Fibroblast of mammary gland (primary cell): ENCODE results near the gene NANS.
"Not testable (repeated sequence)": the region's sequence is repeated elsewhere in the genome, so short reads cannot be mapped to it uniquely, and the experiment has no call there.

Source experiments
- DNase-seq: peaks from one replicate; pipeline ENCODE4 v3.0.0-alpha.2; 2010; ENCODE audit warnings: low read depth
- H3K4me3 ChIP-seq: 2 replicates; pipeline ENCODE4 v1.5.1; 2011; ENCODE audit warnings: low read depth, mild to moderate bottlenecking, low read length, moderate library complexity; ENCODE audit not compliant: control insufficient read depth
- TF ChIP-seq, protein P1 (sequence below): conservative IDR thresholded peaks from 2 replicates; pipeline ENCODE4 v1.5.1; 2011; ENCODE audit warnings: low read depth, low read length, inconsistent platforms; ENCODE audit not compliant: control insufficient read depth, insufficient read depth

NANS gene

DNA sequence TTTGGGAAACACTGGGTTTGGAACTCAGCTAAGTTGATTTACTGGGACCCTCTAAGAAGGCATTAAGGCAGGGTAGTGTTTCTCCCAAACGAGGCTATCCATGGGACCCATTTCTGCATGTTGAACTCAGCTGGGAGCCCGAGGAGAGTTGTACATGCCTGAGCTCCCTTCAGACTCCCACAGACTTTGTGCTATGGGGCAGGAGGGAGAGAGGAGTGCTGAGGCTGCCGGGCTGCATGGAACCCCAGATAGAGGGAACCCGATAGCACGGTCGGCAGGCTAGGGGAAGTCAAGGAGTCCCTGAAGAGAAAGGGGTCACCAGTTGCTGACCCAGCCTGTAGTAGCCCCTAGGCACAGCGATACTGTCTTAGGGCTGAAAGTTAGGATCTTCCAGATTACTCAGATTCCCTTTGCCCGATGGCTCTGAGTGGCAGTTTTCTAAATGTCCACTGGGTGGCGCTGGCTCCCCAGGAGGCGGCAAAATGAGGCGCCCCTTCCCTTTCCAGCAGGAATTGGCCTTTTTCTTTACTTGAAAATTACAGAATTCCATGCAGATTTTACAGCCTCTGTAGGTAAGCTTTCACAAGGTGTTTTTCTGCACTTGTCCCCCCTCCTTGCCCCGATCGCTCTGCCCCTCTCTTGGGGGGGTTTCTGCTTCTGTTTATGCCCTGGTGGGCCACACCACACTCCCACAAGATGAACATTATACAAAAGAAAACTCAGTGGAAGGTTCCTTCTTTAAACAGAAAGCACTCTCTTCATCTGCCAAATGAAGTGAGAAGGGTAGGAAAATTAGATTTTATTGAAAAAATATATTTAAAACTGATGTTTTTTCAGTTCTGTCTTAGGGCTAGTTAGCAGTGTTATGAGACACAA is 17.8 kb downstream of the NANS start:
- TF ChIP-seq, protein P1, sequence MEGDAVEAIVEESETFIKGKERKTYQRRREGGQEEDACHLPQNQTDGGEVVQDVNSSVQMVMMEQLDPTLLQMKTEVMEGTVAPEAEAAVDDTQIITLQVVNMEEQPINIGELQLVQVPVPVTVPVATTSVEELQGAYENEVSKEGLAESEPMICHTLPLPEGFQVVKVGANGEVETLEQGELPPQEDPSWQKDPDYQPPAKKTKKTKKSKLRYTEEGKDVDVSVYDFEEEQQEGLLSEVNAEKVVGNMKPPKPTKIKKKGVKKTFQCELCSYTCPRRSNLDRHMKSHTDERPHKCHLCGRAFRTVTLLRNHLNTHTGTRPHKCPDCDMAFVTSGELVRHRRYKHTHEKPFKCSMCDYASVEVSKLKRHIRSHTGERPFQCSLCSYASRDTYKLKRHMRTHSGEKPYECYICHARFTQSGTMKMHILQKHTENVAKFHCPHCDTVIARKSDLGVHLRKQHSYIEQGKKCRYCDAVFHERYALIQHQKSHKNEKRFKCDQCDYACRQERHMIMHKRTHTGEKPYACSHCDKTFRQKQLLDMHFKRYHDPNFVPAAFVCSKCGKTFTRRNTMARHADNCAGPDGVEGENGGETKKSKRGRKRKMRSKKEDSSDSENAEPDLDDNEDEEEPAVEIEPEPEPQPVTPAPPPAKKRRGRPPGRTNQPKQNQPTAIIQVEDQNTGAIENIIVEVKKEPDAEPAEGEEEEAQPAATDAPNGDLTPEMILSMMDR: peak; percentile 96
- H3K4me3 ChIP-seq: no peak overlapping the region
- DNase-seq: peak; percentile 62

DNA sequence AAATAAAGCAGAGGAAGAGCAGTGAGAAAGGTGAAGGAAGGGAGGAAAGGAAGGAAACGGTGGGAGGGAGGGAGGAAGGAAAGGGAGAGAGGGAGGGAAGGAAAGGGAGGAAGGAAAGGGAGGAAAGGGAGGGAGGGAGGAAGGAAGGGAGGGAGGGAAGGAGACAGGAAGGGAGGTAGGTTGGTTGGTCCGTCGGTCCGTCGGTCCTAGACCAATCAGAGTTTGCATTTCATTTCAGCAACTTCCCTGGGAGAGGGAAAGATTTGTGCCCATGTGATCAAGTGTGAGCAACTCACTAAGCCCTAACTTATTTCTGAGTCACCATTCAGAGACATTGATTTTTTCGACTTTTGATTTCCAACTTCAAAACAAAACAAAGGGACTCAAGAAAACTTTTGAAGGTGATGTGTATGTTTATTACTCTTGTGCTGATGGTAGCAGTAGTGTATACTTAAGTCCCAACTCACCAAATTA is 18.8 kb downstream of the NANS start:
- no peak overlapping the region for H3K4me3 ChIP-seq
- TF ChIP-seq, protein P1: no peak
- DNase-seq: peak; percentile 95

DNA sequence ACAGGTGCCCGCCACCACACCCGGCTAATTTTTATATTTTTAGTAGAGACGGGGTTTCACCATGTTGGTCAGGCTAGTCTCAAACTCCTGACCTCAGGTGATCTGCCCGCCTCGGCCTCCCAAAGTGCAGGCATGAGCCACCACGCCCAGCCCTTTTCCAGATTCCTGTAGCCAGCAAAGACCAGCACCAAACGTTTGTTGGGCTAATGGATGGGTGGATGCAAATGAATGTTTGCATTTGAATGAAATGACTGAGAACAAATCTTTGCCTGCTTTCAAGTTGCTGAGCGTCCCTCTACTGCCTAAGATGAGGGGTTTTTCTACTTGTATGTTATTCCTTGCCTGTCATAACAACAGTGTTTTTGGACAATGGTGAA is 20.0 kb downstream of the NANS start:
- DNase-seq, H3K4me3 ChIP-seq: not testable (repeated sequence)

DNA sequence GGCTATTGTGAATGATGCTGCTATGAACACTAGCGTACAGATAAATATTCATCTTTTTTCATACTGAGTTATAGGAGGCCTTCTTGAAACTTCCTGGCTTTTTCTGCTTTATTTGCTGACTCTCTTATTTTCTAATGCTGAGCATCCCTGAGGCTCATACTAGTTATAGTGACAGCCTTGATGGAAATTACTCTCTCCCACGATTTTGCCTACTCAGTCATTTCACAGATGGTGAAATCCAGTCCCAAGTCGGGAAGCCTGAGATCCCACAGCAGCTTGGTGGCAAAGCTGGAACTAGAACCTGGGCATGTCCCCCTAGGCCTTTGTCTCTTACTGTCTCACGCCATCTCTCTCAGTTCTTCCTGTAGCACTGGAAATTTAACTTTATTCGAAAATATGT is 22.4 kb downstream of the NANS start:
- TF ChIP-seq, protein P1: no peak

DNA sequence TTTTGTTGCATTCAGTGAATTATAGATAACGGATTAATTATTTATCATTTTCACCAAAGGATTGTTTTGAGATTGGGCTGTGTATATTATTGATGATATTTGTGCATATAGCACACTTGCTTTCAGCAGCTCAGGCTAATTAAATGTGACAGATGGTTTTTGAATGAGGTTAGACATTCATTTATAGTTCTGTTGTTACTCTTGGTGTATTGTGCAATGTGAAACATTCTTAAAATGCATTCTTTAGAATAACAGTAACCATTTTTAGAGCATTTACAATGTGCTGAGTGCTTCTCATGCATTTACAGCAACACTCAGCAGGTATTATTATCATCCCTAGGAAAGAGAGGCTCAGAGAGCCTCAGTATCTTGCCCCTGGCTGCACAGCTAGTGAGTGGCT is 23.8 kb downstream of the NANS start:
- no peak for DNase-seq
- no peak overlapping the region for H3K4me3 ChIP-seq
- TF ChIP-seq, protein P1: no peak

More for the DNA sequence above, 22.4 kb downstream of the NANS start:
- DNase-seq: no peak
- no peak overlapping the region for H3K4me3 ChIP-seq

DNA sequence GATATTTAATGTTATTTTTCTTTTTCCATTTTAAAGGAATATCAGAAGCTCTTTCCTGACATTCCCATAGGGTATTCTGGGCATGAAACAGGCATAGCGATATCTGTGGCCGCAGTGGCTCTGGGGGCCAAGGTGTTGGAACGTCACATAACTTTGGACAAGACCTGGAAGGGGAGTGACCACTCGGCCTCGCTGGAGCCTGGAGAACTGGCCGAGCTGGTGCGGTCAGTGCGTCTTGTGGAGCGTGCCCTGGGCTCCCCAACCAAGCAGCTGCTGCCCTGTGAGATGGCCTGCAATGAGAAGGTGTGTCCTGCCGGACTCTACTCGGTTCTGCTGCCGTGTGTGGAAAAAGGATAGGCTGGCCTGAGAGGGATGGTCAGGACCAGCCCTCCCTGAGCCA is 24.2 kb downstream of the NANS start:
- no peak for DNase-seq
- TF ChIP-seq, protein P1: no peak
- H3K4me3 ChIP-seq: no peak overlapping the region

DNA sequence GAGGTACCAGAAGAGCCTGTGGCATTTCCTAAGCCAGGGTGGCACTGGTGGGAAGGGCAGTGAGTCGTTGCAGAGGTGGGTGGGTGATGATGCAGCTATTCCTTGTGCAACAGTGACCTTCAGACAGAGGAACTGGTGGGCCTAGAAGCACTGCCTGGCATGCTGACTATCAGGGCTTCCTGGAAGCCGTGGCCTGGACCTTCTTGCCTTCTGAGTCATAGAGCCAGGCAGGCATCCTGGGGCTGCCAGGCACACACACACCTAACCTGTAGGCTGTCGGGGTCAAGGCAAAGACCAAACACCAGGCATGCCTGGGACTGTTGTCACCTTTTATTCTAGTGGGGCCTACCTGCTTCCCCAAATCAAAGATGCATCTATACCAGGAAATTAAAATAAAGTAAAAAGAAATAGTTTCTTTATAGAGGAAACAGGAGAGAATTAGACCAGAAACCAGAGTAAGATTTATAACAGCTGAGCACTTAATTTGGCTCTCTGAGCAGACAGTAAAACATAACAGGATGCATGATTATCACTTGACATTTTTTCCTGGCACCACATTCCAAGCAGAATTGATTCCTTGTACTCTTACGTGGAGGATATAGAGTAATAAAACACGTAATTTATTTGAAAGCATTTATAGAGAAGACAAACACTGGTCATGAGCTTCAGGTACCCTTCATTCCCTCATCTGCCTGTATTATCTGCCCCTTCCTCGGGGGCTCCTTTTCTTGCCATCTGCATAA is 25.1 kb downstream of the NANS start:
- DNase-seq: peak; percentile 39
- H3K4me3 ChIP-seq: no peak overlapping the region
- TF ChIP-seq, protein P1: no peak
